Lung (tissue), 12 donors: ENCODE measurements around the gene TRABD2A. TPM values are rescaled to one million over a fixed set of nuclear protein-coding genes. Genes with fewer than 3 reads are reported as not detected.

ENCODE experiments used
- ATAC-seq: fragments of 200-7000 bp; cut with Tn5 transposase; one replicate; pipeline ENCODE4 v1.9.1; 2020; ENCODE audit warnings: moderate number of reproducible peaks; ENCODE audit not compliant: insufficient read depth, low FRiP score
- DNase-seq, 3 donors: peaks; one replicate each; pipeline ENCODE4 v3.0.0-alpha.2; 2013 to 2017
- H3K27ac ChIP-seq, 2 donors: one replicate each; pipeline ENCODE4 v1.5.1; 2013; ENCODE audit warnings: mild to moderate bottlenecking in 2 of 2, moderate library complexity in 2 of 2, control low read depth in 1 of 2, inconsistent platforms in 1 of 2, low read depth in 1 of 2, low read length in 1 of 2
- H3K27me3 ChIP-seq, 3 donors: one replicate each; pipeline ENCODE4 v1.5.1; 2013; ENCODE audit warnings: low read length in 2 of 3; ENCODE audit not compliant: control insufficient read depth in 3 of 3, insufficient read depth in 3 of 3
- H3K36me3 ChIP-seq, 4 donors: one replicate each; pipeline ENCODE4 v1.5.1; 2013; ENCODE audit warnings: low read length in 4 of 4, mild to moderate bottlenecking in 1 of 4, moderate library complexity in 1 of 4; ENCODE audit not compliant: control insufficient read depth in 4 of 4, insufficient read depth in 4 of 4
- H3K4me1 ChIP-seq, 5 donors: one replicate each; pipeline ENCODE4 v1.5.1; 2013; ENCODE audit warnings: low read length in 5 of 5, mild to moderate bottlenecking in 2 of 5, moderate library complexity in 1 of 5; ENCODE audit not compliant: control insufficient read depth in 5 of 5, insufficient read depth in 5 of 5
- H3K4me3 ChIP-seq: one replicate; pipeline ENCODE4 v1.5.1; 2013; ENCODE audit warnings: mild to moderate bottlenecking, control low read depth, moderate library complexity
- H3K9ac ChIP-seq, 2 donors: one replicate each; pipeline ENCODE4 v1.5.1; 2013; ENCODE audit warnings: low read length in 2 of 2, control low read depth in 1 of 2; ENCODE audit not compliant: insufficient read depth in 1 of 2
- H3K9me3 ChIP-seq, 4 donors: one replicate each; pipeline ENCODE4 v1.5.1; 2013; ENCODE audit warnings: low read length in 3 of 4, mild to moderate bottlenecking in 1 of 4, moderate library complexity in 1 of 4; ENCODE audit not compliant: control insufficient read depth in 4 of 4, insufficient read depth in 3 of 4
- CTCF ChIP-seq: IDR thresholded peaks from 2 replicates; pipeline ENCODE4 v1.5.1; 2012; ENCODE audit warnings: mild to moderate bottlenecking; ENCODE audit errors: control extremely low read depth, extremely low read depth
- WGBS, 2 donors: extraction: QIAGEN DNeasy Blood & Tissue Kit; methylation state at CpG; one replicate each; pipeline ENCODE4 v1.1.7; 2013; 5-methylcytosine and 5-hydroxymethylcytosine counted together
- polyA plus RNA-seq, 2 donors: library from polyadenylated mRNA; stranded (reverse); fragments of 200-250 nt; gene quantifications; one replicate each; pipeline ENCODE4 v1.2.1, GENCODE V29; 2013
- total RNA-seq, 2 donors: library from RNA; depleted of rRNA in 1 of 2; stranded (reverse); fragments of >200 nt in 1 of 2; gene quantifications; one replicate each; pipeline ENCODE4 v1.2.1, GENCODE V29; 2014 to 2021
- donor health status: control.
- donor health status: control.
- donor health status: Bipolar disorder and iron deficiency.
- donor health status: healthy.
- donor health status: DM: yes; HTN: yes; CAD: no.

Gene TRABD2A
- total and polyA plus RNA-seq, 4 donors = 1.9 to 3.1 (median 2.3) TPM

DNA sequence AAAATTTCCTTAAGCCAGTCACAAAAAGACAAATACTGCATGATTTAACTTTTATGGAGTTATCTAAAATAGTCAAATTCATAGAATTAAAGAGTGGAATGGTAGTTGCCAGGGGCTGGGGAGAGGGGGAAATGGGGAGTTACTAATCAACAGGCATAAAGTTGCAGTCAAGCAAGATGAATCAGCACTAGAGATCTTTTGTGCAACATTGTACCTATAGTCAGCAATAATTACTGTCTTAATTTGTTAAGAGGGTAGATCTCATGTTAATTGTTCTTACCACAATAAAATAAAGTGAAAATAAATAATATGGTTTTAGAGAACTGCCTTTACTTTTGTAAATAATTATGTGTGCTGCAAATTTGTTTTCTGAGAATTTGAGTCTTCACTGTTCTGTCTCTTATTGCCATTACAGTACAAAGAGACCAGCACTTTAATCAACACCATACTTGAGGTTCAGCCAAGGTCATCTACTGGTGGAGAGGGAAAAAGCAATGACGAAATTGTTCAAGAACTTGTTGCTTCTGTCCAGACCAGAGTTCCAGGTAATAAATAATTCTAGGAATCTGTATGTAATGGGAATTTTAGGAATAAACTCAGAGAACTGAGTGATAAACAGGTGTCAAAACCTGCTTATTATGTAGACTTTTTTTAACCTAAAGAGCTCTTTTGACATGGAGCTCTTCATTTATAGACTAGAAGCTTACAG, 75.5 kb downstream of the TRABD2A start:
- H3K4me1 ChIP-seq = peaks cover 0 to 16% (median 6%) of the 10 kb centered on the region in 5 donors
- no peak for TF ChIP-seq CTCF
- no peak for DNase-seq
- H3K27ac ChIP-seq = no peak overlapping the region
- no peak for ATAC-seq
- no peak overlapping the region for H3K4me3 ChIP-seq
- 44 to 76% methylated on average over 1 of the region's 1 CpG for WGBS, 2 donors
- no peaks in the 10 kb centered on the region for H3K27me3 ChIP-seq
- H3K9ac ChIP-seq = no peak overlapping the region
- H3K9me3 ChIP-seq = peaks cover 0 to 6% (median 2%) of the 10 kb centered on the region in 4 donors
- H3K36me3 ChIP-seq = no peaks in the 10 kb centered on the region

- Histone ChIP-seq H3K27ac (no peak overlapping the region), H3K4me3 (no peak overlapping the region), H3K9ac (no peak overlapping the region), H3K4me1 (peaks cover 0 to 4% (median under 1%) of the 10 kb centered on the region in 5 donors), H3K27me3 (no peaks in the 10 kb centered on the region), H3K9me3 (peaks cover 0 to 6% (median 2%) of the 10 kb centered on the region in 4 donors), H3K36me3 (no peaks in the 10 kb centered on the region)
- WGBS, 2 donors = 71 to 76% methylated on average over 2 of the region's 2 CpGs
- DNase-seq (peak; percentile 25 to 80 (median 45)), ATAC-seq (no peak)
- TF ChIP-seq CTCF = no peak
These were observed 79.1 kb downstream of the TRABD2A start for GRCh38 chr2:84801811-84802210.

GRCh38 chr2:84800194-84800805, 80.6 kb downstream of the TRABD2A start:
- Histone ChIP-seq H3K36me3 (no peaks in the 10 kb centered on the region), H3K4me3 (no peak overlapping the region), H3K27me3 (no peaks in the 10 kb centered on the region), H3K9ac (no peak overlapping the region), H3K27ac (no peak overlapping the region), H3K4me1 (no peaks in the 10 kb centered on the region), H3K9me3 (peaks cover 0 to 6% (median 2%) of the 10 kb centered on the region in 4 donors)
- WGBS, 2 donors = 82 to 95% methylated on average over 1 of the region's 1 CpG
- no peak for TF ChIP-seq CTCF
- DNase-seq (no peak), ATAC-seq (no peak)
